Left hindlimb (tissue), 1 donor: ENCODE results near the gene NCDN.
"Not testable (repeated sequence)": the region's sequence is repeated elsewhere in the genome, so short reads cannot be mapped to it uniquely, and the experiment has no call there.

Experiments used
- DNase-seq: peaks from one replicate; pipeline ENCODE4 v3.0.0-alpha.2; 2018

NCDN gene

GRCh38 chr1:35569936-35570335, 12.3 kb downstream of the NCDN start:
- DNase-seq = no peak

DNA sequence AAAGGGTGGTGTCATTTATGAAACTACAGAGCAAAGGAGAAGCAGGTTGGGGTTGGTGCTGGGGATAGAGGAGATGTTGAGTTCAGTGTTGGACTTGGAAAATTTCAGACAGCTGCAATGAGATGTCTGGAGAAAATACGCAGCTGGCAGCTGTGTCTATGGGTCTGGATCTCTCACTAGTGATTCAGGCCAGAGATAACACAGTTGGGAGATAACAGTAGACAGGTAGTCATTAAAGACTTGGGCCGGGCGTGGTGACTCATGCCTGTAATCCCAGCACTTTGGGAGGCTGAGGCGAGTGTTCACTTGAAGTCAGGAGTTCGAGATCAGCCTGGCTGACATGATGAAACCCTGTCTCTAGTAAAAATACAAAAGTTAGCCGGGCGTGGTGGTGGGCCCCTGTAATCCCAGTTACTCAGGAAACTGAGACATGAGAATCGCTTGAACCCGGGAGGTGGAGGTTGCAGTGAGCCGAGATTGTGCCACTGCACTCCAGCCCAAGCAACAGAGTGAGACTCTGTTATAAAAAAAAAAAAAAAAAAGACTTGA, 13.1 kb downstream of the NCDN start:
- DNase-seq = peak; percentile 8

DNA sequence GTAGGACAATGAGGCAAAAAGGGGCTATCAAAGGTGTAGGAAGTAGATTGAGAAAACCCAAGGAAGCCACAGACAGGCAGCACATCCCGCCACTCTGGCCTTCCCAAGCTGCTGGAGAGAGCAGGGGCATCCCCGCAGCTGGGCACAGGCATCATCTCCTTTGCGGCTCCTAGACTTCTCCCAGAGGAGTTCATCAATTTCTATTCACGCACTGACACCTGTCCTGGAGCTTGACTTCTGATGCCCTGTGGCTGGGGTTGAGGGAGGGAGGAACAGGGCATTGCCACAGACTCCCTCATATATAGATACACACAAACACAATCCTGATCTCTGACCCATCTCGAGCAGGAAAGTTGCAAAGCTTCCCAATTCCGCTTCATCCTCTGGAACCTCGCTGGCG, 13.7 kb downstream of the NCDN start:
- peak; percentile 20 for DNase-seq

DNA sequence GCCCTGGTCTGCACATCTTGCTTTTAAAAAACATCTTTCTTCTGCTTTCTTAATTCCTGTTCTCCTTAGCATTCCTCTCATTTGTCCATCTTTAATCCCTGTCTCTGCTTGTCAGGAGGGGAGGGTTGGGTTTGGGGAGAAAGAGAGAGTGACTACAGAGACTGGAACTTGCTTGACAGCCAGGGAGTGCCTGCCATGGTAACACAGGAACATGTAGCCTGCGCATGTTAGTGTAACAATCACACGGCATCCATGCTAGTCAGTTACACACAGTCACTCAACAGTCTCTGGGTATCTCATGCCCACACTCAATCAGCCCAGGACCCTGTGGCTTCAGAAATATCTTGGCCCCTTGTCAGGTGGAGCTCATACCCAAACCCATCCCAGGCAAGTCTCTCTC, 14.7 kb downstream of the NCDN start:
- DNase-seq = peak; percentile 12

DNA sequence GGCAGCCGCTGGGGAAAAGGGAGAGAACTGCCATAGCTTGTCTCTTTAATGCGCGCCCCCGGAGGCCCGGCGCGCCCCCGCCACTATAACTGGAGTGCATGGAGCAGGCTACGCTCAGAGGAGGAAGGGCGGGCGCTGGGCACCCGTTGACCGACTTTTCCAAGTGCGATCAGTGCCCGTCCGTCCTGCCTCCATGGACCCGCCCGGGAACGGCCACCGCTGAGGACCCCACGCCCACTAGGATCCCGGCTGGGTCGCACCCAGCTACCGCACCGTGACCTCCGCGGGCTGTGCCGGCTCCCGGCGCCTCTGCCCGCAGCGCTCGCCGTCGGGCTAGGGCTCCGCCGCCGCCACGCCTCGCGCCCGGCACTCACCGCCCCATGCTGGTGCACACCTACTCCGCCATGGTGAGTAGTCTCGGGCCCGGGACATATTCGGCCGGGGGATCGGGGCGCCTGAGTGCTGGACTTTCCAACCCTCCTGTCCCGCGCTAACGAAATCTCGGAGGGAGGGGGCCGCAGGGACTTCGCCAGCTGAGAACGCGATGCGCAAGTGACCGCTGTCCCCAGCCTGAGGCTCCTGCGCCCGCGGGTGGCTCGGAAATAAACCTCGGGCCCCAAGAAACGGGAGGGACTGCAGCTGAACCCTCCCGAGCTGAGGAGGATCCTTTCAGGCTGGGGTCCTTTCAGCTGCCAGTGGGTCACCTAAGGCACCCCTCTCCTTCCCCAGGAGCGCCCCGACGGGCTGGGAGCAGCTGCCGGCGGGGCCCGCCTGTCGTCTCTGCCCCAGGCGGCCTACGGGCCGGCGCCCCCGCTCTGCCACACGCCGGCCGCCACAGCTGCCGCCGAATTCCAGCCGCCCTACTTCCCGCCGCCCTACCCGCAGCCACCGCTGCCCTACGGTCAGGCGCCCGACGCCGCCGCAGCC, 15.9 kb downstream of the NCDN start, which contains the start of gene TFAP2E:
Gene TFAP2E (plus strand): TSS at position 117 of the 927 bp plus-strand sequence. CDS start 264 bp downstream, at position 381.
- peak; percentile 56 for DNase-seq

DNA sequence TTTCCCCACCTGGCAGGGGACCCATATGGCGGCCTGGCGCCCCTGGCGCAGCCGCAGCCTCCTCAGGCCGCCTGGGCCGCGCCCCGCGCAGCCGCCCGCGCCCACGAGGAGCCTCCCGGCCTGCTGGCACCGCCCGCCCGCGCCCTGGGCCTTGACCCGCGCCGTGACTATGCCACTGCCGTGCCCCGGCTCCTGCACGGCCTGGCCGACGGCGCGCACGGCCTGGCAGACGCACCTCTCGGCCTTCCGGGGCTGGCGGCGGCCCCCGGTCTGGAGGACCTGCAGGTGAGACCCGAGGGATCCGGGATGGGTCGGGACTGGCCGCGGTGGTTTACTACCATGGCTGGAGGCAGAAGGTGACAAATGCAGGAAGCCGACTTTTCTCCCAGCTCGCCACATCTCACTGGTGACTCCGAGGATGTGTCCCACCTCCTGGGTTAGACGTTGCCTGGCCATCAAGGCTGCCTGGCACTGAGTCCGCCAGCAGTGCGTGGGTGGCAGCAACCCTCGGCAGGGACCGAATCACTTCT, 16.6 kb downstream of the NCDN start:
- peak; percentile 25 for DNase-seq

DNA sequence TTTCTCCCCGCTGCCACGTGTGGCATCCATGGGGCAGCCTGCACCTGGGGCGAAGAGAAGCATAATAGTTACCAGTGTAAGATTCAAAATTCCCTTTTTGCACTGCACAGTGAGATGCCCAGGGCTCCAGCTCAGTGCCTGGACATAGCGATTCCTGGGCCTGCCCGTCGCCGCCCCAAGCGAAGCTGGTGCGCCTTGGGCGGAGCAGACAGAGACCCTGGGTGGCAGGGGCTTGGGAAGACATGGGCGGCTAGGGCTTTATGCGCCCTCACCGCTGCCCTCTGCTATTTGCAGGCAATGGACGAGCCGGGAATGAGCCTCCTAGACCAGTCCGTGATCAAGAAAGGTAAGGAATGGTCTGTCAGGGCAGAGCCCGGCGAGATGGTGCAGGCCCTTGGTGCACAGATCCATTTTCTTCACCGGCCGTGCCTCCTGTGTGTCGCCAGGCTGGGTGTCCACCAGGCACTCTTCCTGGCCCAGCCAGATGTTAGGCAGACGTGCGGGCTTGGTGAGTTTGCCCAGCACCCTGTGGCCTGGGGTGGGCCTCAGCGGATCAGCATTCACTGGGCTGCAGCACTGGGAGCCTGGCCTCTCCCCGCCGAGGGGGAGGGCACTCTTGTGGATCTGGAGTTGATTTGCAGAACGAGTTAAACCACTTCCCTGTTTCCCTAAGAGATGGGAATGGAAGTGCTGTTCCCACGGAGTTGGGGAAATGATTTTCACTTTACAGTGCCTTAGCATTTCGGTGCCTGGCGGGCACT, 17.2 kb downstream of the NCDN start:
- peak; percentile 18 for DNase-seq

DNA sequence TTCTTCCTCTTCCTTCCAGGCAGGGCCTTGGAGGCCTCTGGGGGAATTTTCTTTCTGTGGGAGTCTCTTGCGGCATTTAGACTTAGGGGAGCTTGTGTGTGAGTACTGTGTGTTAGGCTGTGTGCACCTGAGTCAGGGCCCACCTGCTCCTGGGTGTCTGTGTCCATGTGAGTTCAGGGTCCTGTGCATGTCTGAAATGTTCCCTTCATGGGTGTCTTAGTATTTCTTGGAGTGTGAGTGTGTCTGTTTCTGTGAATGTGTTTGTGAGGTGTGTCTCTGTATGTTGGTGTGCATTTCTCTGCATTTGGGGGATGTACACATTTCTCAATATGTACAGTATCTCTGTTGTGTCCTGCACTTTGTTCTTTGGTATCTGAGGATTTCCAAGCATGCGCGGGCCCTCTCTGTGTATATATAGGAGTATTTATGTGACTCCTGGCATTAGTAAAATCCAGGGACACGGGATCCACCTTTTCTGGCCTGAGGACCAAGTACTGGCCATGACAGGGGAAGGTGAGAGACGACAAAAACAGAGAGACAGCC, 17.9 kb downstream of the NCDN start:
- DNase-seq = no peak

DNA sequence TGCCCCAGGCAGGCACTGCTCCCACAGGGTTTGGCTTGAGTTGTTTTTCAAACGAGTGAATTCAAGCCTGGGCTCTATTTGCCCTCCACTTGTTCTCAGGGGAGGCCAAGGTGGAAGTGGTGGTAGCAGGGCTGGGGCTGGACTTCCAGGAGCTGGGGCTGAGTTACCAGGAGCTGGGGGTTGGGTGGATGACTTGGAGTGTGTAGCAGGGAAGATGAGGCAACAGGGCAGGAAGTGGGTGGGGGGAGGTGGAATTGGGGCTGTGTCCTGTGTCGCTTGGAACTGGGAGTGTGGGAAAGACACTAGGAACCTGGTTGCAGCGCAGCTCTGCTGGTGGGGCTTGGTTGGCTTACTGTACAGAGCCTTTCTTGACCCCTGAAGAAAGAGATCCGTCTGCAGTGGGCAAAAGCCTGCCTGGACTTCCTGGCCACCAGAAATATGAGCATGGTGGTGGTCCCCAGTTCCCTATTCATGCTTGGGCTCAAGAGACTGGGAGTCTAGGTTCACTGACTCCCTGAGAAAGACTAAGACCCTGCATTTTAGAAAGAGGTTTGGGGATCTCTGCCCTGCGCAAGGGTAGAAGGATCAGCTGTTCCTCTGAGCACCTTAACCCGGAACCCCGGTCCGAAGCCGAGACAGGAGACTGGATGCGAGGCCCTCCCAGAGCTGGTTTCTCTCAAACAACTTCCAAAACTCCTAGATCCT, 18.6 kb downstream of the NCDN start:
- no peak for DNase-seq

DNA sequence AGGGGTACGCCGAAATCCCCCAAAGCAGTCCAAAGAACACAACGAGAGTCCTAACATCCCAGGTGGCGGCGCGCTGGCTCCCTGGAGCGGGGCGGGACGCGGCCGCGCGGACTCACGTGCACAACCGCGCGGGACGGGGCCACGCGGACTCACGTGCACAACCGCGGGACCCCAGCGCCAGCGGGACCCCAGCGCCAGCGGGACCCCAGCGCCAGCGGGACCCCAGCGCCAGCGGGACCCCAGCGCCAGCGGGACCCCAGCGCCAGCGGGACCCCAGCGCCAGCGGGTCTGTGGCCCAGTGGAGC, 19.1 kb downstream of the NCDN start:
- DNase-seq = not testable (repeated sequence)

GRCh38 chr1:35577071-35577998, 19.7 kb downstream of the NCDN start:
- peak; percentile 30 for DNase-seq

GRCh38 chr1:35580949-35581388, 23.4 kb downstream of the NCDN start:
- no peak for DNase-seq

DNA sequence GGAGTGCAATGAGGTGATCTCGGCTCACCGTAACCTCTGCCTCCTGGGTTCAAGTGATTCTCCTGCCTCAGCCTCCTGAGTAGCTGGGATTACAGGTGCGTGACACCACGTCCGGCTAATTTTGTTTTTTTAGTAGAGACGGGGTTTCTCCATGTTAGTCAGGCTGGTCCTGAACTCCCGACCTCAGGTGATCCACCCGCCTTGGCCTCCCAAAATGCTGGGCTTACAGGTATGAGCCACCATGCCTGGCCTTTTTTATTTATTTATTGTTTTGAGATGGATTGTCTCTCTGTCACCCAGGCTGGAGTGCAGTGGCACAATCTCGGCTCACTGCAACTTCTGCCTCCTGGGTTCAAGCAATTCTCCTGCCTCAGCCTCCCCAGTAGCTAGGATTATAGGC, 24.0 kb downstream of the NCDN start:
- DNase-seq = not testable (repeated sequence)

DNA sequence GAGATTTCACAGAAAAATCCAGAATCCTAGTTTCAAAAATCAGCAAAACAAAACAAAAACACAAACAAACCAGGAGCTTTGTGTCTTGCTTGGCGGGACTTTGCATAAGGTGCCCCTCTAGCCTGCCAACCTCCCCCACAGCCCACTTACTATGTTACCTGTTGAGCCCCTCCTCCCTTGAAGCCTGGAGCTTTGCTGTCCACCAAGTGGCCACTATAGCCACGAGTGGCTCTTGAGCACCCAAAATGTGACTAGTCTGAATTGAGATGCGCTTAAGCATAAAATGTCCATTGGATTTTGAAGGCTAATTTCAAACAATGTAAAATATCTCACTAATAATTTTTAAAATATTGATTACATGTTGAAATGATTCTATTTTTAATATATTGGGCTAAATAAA, 27.7 kb downstream of the NCDN start:
- DNase-seq = no peak

- DNase-seq = not testable (repeated sequence)
Observed at GRCh38 chr1:35585805-35586204, 28.2 kb downstream of the NCDN start.

- no peak for DNase-seq
Observed at GRCh38 chr1:35586808-35587207, 29.2 kb downstream of the NCDN start.

- no peak for DNase-seq
Observed at GRCh38 chr1:35587736-35588135, 30.1 kb downstream of the NCDN start.

GRCh38 chr1:35588197-35588910, 30.8 kb downstream of the NCDN start:
- DNase-seq = no peak

- DNase-seq = no peak
Observed at GRCh38 chr1:35589516-35590427, 32.2 kb downstream of the NCDN start.
